ENCODE measurements around the gene FPR2.
"Not testable (repeated sequence)": the region's sequence is repeated elsewhere in the genome, so short reads cannot be mapped to it uniquely, and the experiment has no call there.

Gene FPR2

GRCh38 chr19:51760697-51761356, at the start of gene FPR2:
Gene FPR2 (plus strand): TSS chr19:51761180. CDS start chr19:51768659, 7,479 bp downstream.
- no peak for DNase-seq

- no peak for DNase-seq
Measured at GRCh38 chr19:51711702-51712101, 49.3 kb upstream of the FPR2 start.

GRCh38 chr19:51712461-51713081, 48.4 kb upstream of the FPR2 start:
- DNase-seq: no peak

GRCh38 chr19:51713319-51714285, 47.4 kb upstream of the FPR2 start:
- DNase-seq: no peak

GRCh38 chr19:51714848-51715247, 46.1 kb upstream of the FPR2 start:
- no peak for DNase-seq

GRCh38 chr19:51715850-51716249, 45.1 kb upstream of the FPR2 start:
- DNase-seq: no peak

- DNase-seq: no peak
Measured at GRCh38 chr19:51716925-51717324, 44.1 kb upstream of the FPR2 start.

GRCh38 chr19:51719251-51719988, 41.6 kb upstream of the FPR2 start:
- DNase-seq: no peak

- DNase-seq: no peak
Measured at GRCh38 chr19:51721905-51722304, 39.1 kb upstream of the FPR2 start.

- no peak for DNase-seq
Measured at GRCh38 chr19:51722492-51722891, 38.5 kb upstream of the FPR2 start.

GRCh38 chr19:51724543-51724942, 36.4 kb upstream of the FPR2 start:
- DNase-seq: no peak

GRCh38 chr19:51726049-51726448, 34.9 kb upstream of the FPR2 start:
- no peak for DNase-seq

- no peak for DNase-seq
Measured at GRCh38 chr19:51727349-51727880, 33.6 kb upstream of the FPR2 start.

GRCh38 chr19:51729781-51730180, 31.2 kb upstream of the FPR2 start:
- no peak for DNase-seq

GRCh38 chr19:51733742-51734522, 27.0 kb upstream of the FPR2 start:
- DNase-seq: no peak

GRCh38 chr19:51735759-51736449, 25.1 kb upstream of the FPR2 start:
- DNase-seq: no peak

GRCh38 chr19:51737389-51737788, 23.6 kb upstream of the FPR2 start:
- DNase-seq: no peak

GRCh38 chr19:51737924-51738323, 23.1 kb upstream of the FPR2 start:
- DNase-seq: no peak

- not testable (repeated sequence) for DNase-seq
Measured at GRCh38 chr19:51738523-51738922, 22.5 kb upstream of the FPR2 start.

GRCh38 chr19:51739466-51740213, 21.3 kb upstream of the FPR2 start:
- no peak for DNase-seq

All from stimulated activated CD8-positive, alpha-beta memory T cell treated with anti-CD3 and anti-CD28 coated beads, Interleukin-4, amount 100 ng/mL, for 48 hours (primary cell).